GM21737 (cell line): ENCODE data around the gene PPP1R8.
"Not testable (repeated sequence)": the region's sequence is repeated elsewhere in the genome, so short reads cannot be mapped to it uniquely, and the experiment has no call there.

Experiments used
- ATAC-seq: cut with Tn5 transposase; IDR thresholded peaks from one replicate; pipeline ENCODE4 v1.9.1; 2021; ENCODE audit warnings: mild to moderate bottlenecking, moderate library complexity; ENCODE audit not compliant: unreplicated experiment

PPP1R8 gene

GRCh38 chr1:27869719-27870085 lies 39.1 kb downstream of the PPP1R8 start:
- no peak for ATAC-seq

GRCh38 chr1:27871076-27871475 lies 40.5 kb downstream of the PPP1R8 start:
- not testable (repeated sequence) for ATAC-seq

- ATAC-seq: peak; percentile 38
These were observed 41.6 kb downstream of the PPP1R8 start, which contains the start of gene THEMIS2 for GRCh38 chr1:27872059-27872801. Gene THEMIS2 (plus strand): TSS chr1:27872544. CDS start chr1:27872572, 28 bp downstream.

GRCh38 chr1:27872802-27873551 lies 42.4 kb downstream of the PPP1R8 start:
- ATAC-seq: peak; percentile 2

- no peak for ATAC-seq
These were observed 43.2 kb downstream of the PPP1R8 start for GRCh38 chr1:27873671-27874384.

DNA sequence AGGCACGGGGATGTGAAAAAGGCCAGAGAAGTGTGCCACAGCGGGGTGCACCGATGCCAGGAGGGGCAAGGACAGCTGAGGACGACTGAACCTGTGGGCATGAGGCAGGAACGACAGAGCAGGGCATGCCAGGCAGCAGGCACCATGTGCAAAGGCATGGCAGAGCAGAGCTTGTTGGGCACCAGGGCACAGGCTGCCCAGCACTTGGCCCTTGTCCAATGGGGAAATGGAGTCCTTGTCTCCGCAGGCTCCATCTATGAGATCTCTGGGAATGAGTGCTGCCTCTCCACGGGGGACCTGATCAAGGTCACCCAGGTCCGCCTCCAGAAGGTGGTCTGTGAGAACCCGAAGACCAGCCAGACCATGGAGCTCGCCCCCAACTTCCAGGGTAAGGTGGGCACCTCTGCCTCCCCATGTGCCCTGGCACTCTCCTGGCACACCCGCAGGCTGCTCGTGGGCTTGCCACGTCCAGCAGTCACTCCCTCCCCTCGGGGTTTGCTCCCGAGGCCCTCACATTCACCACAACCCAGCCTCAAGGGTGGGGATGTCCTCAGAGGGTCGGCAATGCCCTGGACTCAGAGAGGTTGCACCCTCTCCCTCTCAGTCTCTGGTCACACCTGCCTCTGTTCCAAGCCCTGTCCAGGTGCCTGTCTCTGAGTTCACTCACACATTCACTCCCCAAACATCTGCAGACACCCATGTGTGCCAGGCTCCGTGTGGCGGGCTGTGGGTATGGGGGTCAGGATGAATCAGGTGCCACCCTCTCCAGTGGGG lies 45.9 kb downstream of the PPP1R8 start:
- ATAC-seq: no peak

DNA sequence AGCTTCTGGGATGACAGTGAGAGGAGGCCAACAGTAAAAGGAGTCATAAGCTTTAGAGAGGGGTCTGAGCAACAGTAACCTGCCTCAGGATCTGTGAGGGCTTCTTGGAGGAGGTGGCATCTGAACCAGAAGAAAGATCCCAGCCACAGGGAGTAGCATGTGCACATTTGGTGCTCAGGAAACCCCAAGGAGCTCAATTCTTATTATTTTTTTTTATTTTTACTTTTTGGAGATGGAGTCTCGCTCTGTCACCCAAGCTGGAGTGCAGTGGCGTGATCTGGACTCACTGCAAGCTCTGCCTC lies 46.5 kb downstream of the PPP1R8 start:
- ATAC-seq: no peak

- ATAC-seq: no peak
These were observed 47.5 kb downstream of the PPP1R8 start for GRCh38 chr1:27878039-27878438.

DNA sequence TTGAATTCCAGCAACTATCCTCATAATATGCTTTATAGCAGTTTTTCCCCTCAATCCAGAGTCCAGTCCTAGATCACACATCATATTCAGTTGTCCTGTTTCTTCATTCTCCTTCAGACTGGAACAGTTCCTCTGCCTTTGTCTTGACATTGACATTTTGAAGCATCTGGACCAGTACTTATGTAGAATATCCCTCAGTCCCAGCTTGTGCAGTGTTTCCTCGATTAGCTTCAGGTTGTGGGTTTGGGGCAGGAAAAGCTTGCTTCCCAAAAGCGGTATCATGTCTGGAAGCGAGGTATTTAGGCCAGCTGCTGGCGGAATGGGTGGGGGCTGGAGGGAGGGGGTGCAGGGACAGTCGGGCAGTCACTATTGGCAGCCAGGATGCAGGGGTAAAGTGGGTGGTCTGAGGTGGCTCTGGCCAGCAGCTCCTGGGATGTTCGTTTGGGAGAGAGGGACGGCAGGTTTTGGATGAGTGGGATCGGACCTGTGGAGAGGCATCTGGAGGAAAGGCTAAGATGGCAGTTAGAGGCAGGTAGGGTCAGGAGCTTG lies 48.3 kb downstream of the PPP1R8 start:
- no peak for ATAC-seq

GRCh38 chr1:27879374-27880082 lies 48.9 kb downstream of the PPP1R8 start:
- no peak for ATAC-seq

DNA sequence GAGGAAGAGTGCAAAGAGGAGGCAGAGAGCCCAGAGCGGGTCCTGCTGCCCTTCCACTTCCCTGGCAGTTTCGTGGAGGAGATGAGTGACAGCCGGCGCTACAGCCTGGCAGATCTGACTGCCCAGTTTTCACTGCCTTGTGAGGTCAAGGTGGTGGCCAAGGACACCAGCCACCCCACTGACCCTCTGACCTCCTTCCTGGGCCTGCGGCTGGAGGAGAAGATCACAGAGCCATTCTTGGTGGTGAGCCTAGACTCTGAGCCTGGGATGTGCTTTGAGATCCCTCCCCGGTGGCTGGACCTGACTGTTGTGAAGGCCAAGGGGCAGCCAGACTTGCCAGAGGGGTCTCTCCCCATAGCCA lies 51.9 kb downstream of the PPP1R8 start:
- ATAC-seq: no peak

DNA sequence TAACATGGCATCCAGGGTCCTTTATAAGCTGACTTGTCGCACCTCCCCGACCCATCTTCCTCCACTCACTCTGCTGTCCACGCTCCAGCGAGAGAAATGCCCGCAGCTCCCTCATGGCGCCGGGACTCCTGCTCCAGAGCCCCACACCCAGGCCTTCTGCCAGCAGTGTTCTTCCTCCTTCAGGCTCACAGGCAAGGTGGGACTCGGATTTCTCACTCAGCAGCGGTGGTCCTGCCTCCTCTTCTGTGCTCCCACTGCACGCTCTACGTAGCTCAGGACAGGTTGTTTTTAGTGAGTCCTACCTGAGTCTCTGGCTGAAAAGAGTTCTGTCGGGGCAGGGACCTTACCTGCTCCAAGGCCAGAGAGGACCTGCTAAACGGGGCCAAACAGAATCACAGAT lies 53.0 kb downstream of the PPP1R8 start:
- ATAC-seq: no peak

DNA sequence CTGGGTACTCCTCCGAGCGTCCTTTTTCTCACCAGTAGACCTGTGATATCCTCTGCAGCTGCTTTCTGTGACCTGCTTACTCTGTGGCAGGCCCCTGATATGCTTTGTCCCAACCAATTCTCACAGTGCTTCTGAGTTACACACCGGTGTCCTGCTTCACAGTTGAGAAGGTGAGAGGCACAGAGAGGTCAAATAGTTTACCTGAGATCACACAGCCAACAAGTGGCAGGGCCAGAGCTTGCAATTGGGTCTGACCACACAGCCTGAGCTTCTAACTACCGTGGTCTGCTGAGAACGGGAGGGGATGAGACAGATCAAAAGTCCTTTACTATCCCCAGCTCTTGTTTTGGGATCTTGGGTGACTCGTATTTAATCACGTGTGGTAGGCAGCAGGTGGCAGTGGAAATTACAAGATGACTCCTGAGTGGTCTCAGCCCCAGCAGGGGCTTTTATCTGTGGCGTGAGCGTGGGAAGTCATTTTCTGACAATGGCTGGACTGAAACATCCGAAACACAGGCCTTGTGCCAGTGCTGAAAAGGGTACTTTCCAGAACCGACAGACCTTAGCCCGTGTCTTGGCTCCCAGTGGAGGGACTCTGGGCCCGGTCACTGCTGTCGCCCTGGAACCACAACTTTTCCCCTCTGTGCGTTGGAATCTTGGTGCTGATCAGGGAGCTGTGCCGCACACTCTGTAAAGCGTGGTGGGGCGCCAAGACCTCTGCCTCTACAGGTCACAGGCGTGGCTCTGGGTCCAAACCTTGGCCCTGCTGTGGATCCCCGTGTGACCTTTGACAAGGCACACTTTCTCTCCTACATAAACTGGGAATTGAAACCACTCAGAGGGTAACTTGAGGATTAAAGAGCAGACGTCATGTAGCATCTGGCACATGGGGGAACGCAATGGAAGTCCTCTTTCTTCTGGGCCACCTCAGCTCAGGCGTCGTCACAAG lies 53.7 kb downstream of the PPP1R8 start:
- peak; percentile 35 for ATAC-seq

DNA sequence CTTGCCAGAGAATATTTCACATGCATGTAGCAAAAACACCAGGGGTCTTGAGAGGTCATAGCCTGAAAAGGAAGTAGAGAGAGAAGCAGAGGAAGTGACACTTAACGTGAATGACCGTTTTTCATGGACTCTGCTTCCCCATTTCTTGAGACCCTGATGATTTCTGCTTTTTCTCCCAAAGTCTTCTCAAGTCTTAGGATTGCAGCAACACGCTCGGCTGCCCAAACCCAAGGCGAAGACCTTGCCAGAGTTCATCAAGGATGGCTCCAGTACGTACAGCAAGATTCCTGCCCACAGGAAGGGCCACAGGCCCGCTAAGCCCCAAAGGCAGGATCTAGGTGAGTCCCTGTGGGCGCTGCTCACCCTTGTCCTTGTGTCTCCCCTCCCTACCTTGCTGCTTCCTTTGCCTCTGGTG lies 54.5 kb downstream of the PPP1R8 start:
- no peak for ATAC-seq

- no peak for ATAC-seq
These were observed 55.2 kb downstream of the PPP1R8 start for GRCh38 chr1:27885621-27886352.

DNA sequence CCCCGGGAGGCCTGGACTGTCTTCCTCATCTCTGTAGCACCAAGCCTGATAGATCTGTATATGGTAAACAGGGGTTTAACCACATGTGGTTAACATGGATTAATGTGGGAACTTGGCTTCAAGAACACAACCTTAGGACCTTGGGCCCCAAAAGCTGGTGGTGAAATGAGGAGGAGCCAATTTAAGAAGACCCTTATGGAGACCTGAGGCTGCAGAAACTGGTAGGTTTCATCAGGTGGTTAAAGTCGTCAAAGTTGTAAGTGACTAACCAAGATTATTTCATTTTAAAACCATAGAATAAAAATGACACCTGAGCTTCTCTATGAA lies 55.7 kb downstream of the PPP1R8 start:
- no peak for ATAC-seq

DNA sequence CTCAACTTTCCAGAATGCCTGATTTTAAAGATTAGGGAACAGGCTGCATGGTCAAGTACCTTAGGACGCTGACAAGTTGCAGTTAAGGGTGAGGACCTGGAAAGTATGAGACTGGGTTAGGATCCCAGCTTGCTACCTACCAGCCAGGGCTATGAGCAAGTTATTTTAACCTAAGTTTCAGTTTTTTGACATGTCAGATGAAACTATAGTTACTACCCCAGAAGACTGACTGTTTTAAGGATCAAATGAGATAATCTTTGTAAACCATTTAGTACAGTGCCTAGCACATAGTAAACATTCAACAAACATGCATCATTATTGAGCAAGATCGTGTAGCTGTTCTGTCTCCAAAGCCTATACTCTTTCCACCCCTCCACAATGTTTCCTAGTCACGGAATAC lies 56.2 kb downstream of the PPP1R8 start:
- no peak for ATAC-seq

GRCh38 chr1:27887215-27888021 lies 56.8 kb downstream of the PPP1R8 start:
- ATAC-seq: no peak
